GM03348 (cell line): ENCODE measurements around the gene DPM1.

Experiments used
- DNase-seq: peaks from one replicate; pipeline ENCODE4 v3.0.0; 2012; ENCODE audit warnings: low spot score

Gene DPM1

GRCh38 chr20:50930139-50930975, 28.0 kb downstream of the DPM1 start:
- DNase-seq, result no peak

DNA sequence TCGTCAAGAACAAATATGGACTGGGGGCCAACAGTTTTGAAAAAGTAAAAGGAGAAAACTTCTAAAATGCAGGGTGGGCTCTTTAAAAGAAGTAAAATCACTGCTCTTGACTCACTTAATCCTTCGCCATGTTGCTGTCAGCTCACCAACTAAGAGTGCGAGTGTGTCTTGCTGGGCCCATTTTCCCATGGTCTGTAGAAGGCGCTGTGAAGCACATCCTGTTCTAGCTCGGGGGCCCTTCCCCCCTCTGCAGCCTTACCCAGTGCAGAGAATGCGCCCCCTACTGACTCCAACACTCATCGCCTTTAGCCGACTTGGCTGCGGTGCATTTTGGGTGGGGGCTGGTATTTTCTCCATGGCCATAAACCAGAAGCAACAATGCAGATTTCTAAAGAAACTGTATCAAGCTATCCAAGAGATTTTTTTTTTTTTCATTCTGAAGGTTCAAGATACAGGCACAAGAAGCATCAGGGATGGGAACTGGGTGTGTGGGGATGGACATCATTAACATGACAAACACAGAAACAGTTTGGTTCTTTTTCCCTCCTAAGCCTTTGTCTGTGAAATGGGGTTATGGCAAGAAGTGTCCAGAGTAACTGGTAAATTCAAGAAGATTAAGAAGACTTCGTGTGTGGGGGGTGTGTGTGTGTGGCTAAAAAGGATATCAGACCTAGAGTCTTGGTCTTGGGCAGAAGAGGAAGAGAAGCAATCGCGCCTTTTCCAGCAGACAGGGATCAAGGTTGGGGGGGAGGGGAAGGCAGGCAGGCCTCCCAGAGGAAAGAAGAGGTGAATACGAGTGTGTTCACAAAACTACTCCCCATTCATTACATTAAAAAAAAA, 28.8 kb downstream of the DPM1 start:
- DNase-seq, result peak; percentile 85

- DNase-seq, result no peak
These were observed 29.9 kb downstream of the DPM1 start for GRCh38 chr20:50928469-50928868.

- no peak for DNase-seq
These were observed 31.8 kb downstream of the DPM1 start for GRCh38 chr20:50926530-50926929.

DNA sequence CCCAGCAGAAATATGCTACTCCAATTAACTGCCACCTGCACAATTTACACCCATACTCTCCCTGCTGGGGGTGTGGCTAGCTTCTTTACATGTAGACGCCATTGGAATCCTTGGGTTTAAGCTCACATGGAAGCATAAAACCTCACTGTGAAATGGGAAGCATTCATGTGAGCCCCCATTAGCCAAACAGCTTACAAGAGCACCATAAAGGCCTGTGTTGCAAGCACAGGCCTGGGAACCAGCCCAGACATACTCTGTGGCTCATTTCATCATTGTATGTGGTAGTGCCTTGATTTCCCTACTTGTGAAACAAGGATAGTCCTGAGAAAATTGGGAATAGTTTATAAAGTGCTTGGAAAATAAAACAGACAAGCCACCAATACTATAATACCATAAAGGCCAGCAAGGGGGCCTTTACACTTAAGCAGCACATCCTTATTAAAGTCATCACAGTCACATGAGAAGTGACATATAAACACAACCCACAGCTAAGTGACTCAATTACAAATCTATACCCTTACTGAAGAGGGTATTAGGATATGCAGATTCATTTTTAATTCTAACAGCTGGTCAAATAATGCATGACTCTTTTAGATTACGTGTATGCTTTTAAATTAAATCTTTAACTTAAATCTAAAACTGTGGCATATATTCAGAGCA, 33.9 kb downstream of the DPM1 start:
- no peak for DNase-seq

GRCh38 chr20:50921803-50922501, 36.4 kb downstream of the DPM1 start:
- no peak for DNase-seq

GRCh38 chr20:50920997-50921396, 37.3 kb downstream of the DPM1 start:
- no peak for DNase-seq

DNA sequence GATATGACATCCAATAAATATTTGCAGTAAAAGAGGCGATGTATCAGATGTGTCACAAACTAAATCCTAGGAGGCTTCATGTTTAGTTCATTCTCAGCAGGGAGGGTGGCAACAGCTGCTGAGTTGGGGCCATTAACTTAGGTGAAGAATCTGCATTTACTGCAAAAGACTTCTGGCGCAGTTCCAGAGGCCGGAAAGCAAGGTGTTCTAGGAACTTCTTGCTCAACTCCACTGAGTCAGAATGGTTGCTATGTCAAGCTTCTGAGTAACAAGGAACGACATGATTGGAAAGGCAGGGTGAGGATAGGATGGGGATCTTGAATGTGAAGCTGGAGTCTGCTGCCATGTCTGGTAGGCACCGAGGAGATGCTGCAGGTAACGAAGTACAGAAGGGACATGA, 38.8 kb downstream of the DPM1 start:
- DNase-seq, result no peak

DNA sequence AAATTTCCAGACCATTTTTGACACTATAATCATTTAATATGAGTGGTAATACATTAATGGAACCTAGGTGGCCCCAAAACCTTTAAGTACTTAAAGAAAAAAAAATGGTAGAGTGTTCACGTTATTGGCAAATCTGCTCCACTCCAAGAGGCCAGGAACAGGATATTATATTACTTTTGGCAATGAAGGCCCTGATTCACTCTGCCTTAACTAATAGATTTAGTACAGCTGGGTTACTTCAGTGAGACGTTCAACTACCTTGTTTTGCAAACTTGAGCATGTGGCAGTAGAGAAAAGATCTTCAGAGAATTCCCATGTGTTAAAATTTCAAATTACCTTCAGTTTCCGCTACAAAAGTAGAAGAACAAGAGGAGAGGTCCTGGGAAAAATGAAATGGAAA, 39.9 kb downstream of the DPM1 start:
- peak; percentile 33 for DNase-seq

DNA sequence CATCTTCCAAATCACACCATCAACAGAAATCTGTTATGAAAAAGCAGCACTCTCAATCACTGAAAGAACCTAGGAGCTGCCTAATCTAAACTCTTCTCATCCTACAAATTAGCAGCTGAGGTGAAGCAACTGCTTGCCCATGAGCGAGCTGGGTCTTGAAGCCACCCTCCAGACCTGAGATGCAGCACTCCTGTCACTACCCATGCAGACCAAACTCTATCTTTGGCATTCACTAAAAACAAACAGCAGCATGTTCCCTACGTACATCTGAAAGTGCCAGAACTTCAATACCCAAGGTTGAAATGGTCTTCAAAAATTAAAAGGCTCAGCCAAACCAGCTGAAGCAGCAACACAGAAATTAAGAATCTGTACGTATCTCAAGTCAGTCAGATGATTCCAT, 41.4 kb downstream of the DPM1 start:
- DNase-seq, result no peak

DNA sequence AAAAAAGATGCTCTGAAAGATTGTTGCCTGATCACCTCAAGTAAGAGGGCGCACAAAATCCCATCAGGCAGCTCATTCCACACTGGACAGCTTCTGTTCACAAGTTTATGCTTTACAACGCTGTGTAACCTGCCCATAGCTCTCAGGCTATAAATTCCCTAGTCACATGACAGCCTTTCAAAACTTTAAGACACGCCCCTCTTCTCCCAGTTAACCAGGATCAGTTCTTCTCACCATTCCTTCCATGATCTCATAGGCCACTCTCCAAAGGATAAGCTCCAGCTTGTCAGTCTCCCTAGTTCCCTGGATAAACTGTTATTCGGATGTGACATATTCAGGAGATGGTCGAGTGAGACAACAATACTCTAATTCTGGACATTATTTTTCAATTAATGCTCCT, 42.1 kb downstream of the DPM1 start:
- no peak for DNase-seq

GRCh38 chr20:50915424-50915823, 42.9 kb downstream of the DPM1 start:
- DNase-seq, result peak; percentile 49

DNA sequence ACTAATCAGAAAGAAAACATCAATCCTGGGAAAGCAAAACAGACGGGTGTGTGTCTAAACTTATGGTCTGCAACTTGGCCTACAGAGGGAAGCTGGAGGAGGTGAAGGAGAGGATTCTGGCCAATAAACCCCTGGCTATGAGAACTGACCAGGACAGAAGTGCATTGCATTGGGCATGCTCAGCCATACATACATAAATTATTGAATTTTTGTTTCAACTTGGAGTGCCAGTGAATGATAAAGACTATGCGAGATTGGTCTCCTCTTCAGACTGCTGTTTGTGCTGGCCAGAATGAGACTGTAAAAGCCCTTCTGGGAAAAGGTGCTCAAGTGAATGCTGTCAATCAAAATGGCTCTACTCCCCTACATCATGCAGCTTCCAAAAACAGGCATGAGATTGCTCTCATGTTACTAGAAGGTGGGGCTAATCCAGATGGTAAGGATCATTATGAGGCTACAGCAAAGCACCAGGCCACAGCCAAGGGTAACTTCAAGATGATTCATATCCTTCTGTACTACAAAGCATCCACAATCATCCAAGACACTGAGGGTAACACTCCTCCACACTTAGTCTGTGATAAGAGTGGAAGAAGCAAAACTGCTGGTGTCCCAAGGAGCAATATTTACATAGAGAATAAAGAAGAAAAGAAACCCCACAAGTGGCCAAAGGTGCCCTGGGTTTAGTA, 44.5 kb downstream of the DPM1 start:
- DNase-seq, result peak; percentile 45

- DNase-seq, result no peak
These were observed 46.6 kb downstream of the DPM1 start for GRCh38 chr20:50911716-50912115.

DNA sequence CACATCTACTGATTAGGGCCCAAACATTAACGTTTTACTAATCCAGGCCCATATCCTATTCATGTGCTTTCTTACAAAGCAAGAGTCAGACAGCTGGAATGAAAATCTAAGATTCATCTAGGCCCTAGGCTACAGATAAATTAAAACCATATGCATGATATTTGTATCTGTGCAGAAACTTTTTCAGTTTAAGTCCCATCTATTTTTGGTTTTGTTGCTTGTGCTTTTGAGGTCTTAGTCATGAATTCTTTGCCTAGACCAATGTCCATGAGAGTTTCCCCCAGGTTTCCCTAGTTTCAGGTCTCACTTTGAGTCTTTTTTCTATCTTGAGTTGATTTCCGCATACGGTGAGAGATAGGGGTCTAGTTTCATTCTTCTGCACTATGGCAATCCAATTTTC, 47.3 kb downstream of the DPM1 start:
- DNase-seq, result peak; percentile 76

GRCh38 chr20:50909413-50909812, 48.9 kb downstream of the DPM1 start:
- DNase-seq, result no peak

DNA sequence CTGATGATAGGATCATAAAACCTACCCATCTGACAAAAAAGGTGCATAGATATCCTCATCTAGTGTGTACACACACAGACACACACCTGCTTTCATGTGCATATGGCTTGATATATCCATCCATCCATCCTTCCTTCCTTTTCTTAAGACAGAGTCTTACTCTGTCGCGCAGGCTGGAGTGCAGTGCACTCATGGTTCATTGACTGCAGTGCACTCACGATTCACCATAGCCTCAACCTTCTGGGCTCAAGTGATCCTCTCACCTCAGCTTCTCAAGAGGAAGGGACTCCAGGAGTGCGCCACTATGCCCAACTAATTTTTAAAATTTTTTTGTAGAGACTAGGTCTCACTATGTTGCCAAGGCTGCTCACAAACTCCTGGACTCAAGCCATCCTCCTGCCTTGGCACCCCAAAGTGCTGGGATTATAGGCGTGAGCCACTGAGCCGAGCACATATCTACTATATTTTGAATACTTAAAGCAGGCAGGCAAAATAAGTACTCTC, 54.2 kb downstream of the DPM1 start:
- DNase-seq, result no peak

DNA sequence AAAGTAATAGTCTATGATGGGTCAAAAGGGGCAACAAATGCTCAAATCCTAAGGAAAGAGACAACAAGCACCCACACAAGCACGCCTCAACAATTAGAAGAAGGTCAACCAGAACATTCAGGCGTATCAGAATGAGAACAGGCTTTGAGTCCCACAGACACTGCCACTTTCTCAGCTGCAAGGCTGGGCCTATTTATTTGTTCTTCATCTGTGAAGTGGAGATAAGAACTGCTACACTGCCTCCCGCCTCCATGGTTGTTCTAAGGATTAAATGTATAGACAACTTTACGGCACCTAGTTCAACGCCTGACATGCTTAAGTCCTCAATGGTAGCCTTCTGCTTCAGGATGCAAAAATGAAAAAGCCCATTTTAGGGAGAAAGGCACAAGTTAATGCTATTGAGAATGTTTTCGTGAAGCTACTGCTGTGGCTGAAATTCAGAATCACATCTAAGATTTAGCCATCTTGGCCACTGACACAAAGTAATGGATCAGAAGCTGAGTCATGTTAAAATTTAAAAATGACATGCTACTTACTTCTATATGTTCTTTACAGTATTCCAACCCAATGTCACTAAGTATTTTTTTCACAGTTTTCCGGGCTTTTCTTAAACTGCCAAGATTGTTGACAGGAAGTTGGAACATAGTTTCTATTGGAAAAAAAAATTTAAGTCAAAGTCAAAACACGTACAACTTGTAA, 54.8 kb downstream of the DPM1 start:
- DNase-seq, result no peak

DNA sequence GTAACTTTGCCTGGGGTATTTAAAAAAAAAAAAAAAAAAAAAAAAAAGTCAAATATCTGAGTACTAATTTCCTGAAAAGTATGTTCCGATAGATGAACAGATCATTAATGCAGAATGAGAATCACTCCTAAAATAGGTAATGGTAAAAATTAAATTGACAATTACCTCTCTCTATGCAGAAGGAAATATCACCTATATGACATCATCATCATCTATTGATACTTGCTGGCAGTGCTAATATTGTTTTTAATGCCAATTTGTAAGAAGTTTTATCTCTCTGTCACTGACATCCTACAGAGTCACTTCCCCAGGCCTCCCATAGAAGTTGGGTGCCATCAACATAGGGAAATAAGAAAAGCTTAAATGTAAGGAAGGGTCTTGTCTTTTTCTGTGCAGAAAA, 57.0 kb downstream of the DPM1 start:
- no peak for DNase-seq

- no peak for DNase-seq
These were observed 58.1 kb downstream of the DPM1 start for GRCh38 chr20:50900261-50900660.

DNA sequence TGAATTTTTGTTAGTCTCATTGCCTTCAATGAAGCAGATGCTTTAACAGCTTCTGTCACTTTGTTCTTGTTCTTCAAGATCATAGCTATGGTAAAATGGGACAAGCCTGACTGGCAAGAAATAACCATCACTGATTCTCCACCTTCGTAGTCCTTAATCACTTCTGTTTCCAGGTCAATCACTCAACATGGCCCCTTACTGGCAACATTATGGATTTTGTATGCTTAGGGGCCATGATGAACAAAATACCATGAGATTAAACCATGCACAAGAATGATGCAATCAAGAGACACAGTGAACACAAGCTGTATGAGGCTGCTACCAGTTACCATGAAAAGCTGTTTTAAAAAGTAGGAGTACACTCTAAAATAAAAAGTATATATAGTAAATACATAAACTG, 59.9 kb downstream of the DPM1 start:
- DNase-seq, result no peak
